Measurements from ENCODE around the gene FOXP2.
A peak's percentile ranks its signal among the peaks of the same experiment; 100 is the strongest.
"Not testable (repeated sequence)": the region's sequence is repeated elsewhere in the genome, so short reads cannot be mapped to it uniquely, and the experiment has no call there.

FOXP2 gene

GRCh38 chr7:114504586-114504985 is 90.0 kb downstream of the FOXP2 start:
- DNase-seq = no peak

DNA sequence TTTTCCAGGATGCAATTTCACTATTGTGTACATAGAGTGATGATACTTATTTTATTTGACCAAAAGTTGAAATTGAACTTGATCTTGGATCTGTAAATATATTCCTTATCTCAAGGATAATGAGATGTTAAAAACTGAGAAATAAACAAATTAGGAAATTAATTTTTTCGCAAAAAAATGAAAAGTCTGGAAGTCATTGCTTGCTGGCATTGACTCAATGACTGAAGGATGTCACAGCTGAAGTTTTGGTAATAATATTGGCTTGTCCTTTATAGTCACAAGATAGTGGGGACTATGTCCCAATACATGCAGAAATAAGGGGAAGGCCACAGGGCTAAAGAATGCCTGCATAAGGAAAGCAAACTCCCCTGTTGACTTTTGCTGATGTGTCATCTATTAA is 92.8 kb downstream of the FOXP2 start:
- no peak for DNase-seq

DNA sequence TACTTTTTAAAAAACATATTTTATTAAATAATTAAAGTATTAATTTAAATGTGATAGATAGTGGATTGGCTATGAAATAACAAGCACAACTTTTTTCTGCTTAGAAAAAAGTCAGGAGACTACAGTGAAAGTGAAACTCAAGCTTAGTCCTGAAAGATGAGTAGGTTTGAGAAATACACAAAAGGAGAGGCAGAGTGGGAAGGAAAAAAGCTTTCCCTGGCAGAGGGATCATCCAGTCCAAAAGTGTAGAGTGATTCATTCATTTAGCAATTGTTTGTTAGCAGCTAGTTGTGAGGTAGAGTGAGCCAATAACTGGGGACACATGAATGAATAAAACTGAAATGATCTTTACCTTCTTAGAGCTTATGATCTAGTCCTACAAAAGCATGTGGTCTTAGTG is 93.5 kb downstream of the FOXP2 start:
- DNase-seq = no peak

GRCh38 chr7:114510824-114511223 is 96.2 kb downstream of the FOXP2 start:
- not testable (repeated sequence) for DNase-seq

- peak; percentile 3 for DNase-seq
These were observed 104.6 kb downstream of the FOXP2 start for GRCh38 chr7:114519240-114519639.

- DNase-seq = no peak
These were observed 107.5 kb downstream of the FOXP2 start for GRCh38 chr7:114522081-114522480.

- no peak for DNase-seq
These were observed 113.0 kb downstream of the FOXP2 start for GRCh38 chr7:114527589-114527988.

DNA sequence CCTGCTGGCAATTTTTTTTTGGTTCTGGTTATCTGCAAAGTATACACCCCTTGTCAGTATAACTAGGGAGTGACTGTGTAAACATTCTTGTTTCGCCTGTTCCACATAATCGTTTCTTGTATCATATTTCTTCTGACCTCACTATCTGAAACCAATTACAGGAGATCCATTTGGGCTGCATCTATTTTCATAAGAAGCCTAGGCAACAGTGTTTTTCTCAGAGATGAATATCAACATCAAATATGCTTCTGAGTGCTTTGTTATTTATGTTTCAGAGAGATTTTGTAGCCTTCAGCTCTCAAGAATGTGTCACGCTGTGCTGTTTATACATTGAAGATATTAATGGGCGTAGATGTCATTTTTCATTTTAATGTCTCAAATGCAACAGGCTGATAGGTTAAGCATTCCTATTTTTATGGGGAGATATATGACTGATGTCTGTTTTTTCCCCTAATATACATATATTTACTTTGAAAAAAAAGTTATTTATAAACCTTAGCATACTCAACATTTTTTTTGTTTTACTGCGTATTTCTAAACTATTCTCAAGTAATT is 115.5 kb downstream of the FOXP2 start:
- DNase-seq = peak; percentile 60

GRCh38 chr7:114531326-114531725 is 116.7 kb downstream of the FOXP2 start:
- DNase-seq = no peak

- DNase-seq = no peak
These were observed 118.5 kb downstream of the FOXP2 start for GRCh38 chr7:114533131-114533530.

- DNase-seq = no peak
These were observed 120.3 kb downstream of the FOXP2 start for GRCh38 chr7:114534953-114535352.

GRCh38 chr7:114539575-114539974 is 125.0 kb downstream of the FOXP2 start:
- DNase-seq = peak; percentile 17

DNA sequence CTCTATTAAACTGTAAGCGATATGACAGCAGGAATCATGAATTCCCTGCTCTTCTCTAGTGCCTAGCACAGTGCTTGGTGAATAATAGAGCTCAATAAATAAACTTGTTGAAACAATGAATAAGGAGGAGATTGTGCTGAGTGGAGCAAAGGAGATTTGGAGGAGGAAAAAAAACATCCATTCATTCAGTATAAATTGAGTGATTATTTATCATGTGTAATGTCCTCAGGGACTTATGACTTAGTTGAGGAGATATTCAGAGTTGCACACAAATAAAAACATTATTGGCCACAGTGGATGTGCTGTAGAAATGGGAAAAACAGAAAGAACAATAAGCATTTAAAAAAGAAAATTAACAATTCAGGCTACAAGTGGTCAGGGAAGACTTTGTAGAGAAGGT is 125.7 kb downstream of the FOXP2 start:
- DNase-seq = no peak

GRCh38 chr7:114547346-114547745 is 132.7 kb downstream of the FOXP2 start:
- DNase-seq = not testable (repeated sequence)

- DNase-seq = peak; percentile 4
These were observed 133.7 kb downstream of the FOXP2 start for GRCh38 chr7:114548081-114548980.

GRCh38 chr7:114554781-114555537 is 140.3 kb downstream of the FOXP2 start:
- DNase-seq = peak; percentile 28

- no peak for DNase-seq
These were observed 152.8 kb downstream of the FOXP2 start for GRCh38 chr7:114567416-114567815.

DNA sequence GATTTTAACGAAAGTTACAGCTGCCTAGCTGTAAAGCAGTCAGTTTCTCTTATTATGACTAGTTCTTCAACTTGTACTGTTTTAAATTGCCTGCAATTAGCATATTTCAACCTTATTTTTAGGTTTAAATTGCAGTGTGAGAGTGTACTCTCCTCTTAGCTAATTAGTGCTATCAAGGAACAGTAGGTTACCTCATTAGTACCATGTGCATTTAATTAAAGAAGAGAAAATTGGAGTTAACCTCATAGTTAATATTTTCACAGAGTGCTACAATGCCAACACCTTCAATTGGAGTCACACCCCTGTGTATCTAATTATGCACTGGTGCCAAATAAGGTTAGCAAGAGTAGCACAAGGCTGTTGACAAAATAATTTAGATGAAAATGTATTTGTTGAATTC is 154.6 kb downstream of the FOXP2 start:
- no peak for DNase-seq

GRCh38 chr7:114574384-114574783 is 159.8 kb downstream of the FOXP2 start:
- DNase-seq = no peak

DNA sequence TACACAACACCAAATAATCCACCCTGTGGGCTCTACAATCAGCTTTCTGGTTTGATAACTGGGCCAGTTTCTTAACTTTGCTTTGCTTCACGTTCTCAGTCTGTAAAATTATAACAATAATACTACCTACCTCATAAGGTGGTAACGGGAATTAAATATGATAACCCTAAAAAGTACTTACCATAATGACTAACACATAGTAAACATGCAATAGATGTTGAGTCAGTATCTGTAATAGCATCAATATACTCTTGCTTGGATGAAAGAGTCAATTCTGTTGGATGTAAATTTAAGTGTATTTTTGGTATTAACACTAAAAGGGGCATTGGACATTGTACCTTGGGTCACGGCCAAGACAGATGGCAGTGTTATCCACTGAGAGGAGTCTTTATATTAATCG is 160.5 kb downstream of the FOXP2 start:
- no peak for DNase-seq

- DNase-seq = not testable (repeated sequence)
These were observed 166.3 kb downstream of the FOXP2 start for GRCh38 chr7:114580963-114581362.

DNA sequence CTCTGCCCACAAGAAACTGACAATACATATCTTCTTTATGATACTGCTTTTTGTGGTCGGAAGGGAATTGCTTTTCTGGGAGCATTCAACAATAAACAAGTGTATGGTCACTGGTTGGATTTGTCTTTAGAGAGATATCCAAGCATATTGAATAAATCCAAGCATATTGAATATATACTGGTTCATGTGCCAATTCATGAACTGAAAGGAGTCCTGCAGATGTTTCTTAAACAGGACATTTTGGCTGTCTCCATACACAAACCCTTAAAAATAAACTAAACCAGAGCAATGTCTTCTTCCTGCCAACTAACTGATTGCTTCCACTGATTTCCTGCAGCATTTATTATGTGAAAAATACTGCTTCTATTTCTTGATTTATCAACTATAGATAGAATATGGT is 173.9 kb downstream of the FOXP2 start:
- no peak for DNase-seq

DNA sequence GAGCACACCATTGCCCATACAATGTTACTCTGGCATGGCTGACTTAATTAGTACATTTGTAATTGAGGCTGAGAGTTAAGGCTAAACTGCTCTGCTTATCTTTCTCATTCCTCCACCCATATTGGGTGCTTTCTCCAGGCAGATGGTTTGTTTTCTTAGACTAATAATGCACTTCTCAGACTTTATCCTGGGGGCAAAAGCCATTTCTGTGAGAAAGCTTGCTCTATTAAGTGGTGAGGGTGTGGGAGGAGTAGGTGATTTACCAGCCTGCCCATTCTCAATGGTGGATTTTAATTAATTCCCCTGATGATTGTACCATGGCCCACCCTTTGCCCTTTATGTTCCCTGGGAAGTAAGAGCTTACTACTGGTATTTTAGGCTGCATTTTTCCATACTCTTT is 174.8 kb downstream of the FOXP2 start:
- DNase-seq = no peak

- no peak for DNase-seq
These were observed 175.7 kb downstream of the FOXP2 start for GRCh38 chr7:114590298-114590697.

Measured in fibroblast of skin of back (primary cell).